Natural killer cell (primary cell): ENCODE data around the gene PTPRCAP. TPM values are rescaled to one million over a fixed set of nuclear protein-coding genes. Genes with fewer than 3 reads are reported as not detected.

ENCODE experiments used
- ATAC-seq, 3 donors: fragments of 150-1000 bp in 2 of 3; fragments of 200-7000 bp in 1 of 3; cut with Tn5 transposase; 1 replicate in 1 of 3; 2 replicates in 2 of 3; pipeline ENCODE4 v1.10.0; 2021; ENCODE audit warnings: mild to moderate bottlenecking in 2 of 3, moderate library complexity in 2 of 3
- DNase-seq, 2 donors: peaks; one replicate each; pipeline versions ENCODE4 v3.0.0 to v3.0.0-alpha.2; 2013 to 2021; ENCODE audit warnings: mixed read lengths in 1 of 2
- H3K27ac ChIP-seq: one replicate; pipeline ENCODE4 v1.5.1; 2013; ENCODE audit warnings: mild to moderate bottlenecking, low read length
- H3K27me3 ChIP-seq: one replicate; pipeline ENCODE4 v1.6.1; 2013; ENCODE audit warnings: low read length; ENCODE audit not compliant: control insufficient read depth, insufficient read depth
- H3K36me3 ChIP-seq: one replicate; pipeline ENCODE4 v1.6.1; 2013; ENCODE audit warnings: low read length; ENCODE audit not compliant: control insufficient read depth, insufficient read depth
- H3K4me1 ChIP-seq: one replicate; pipeline ENCODE4 v1.6.1; 2013; ENCODE audit warnings: low read length; ENCODE audit not compliant: control insufficient read depth, insufficient read depth
- H3K4me3 ChIP-seq: one replicate; pipeline ENCODE4 v1.5.1; 2013; ENCODE audit warnings: low read length
- H3K9me3 ChIP-seq: one replicate; pipeline ENCODE4 v1.6.1; 2013; ENCODE audit warnings: low read length; ENCODE audit not compliant: control insufficient read depth, insufficient read depth
- H3K27ac Mint-ChIP-seq, 2 donors: one replicate each; pipeline ENCODE4 v1.8.0; 2022; ENCODE audit warnings: mild to moderate bottlenecking in 2 of 2, mixed read lengths in 2 of 2, moderate library complexity in 1 of 2
- H3K27me3 Mint-ChIP-seq, 2 donors: one replicate each; pipeline ENCODE4 v1.8.0; 2022; ENCODE audit warnings: low read depth in 2 of 2, mixed read lengths in 2 of 2
- H3K36me3 Mint-ChIP-seq: one replicate; pipeline ENCODE4 v1.8.0; 2022; ENCODE audit warnings: mixed read lengths
- H3K4me1 Mint-ChIP-seq, 2 donors: one replicate each; pipeline ENCODE4 v1.8.0; 2022; ENCODE audit warnings: mixed read lengths in 2 of 2
- H3K4me3 Mint-ChIP-seq: one replicate; pipeline ENCODE4 v1.8.0; 2022; ENCODE audit warnings: mild to moderate bottlenecking, moderate library complexity, mixed read lengths
- H3K9me3 Mint-ChIP-seq, 2 donors: one replicate each; pipeline ENCODE4 v1.8.0; 2022; ENCODE audit warnings: mixed read lengths in 2 of 2
- WGBS: methylation state at CpG from one replicate; pipeline ENCODE4 v1.1.7; 2013; ENCODE audit warnings: missing lambda C conversion rate; ENCODE audit not compliant: insufficient coverage; 5-methylcytosine and 5-hydroxymethylcytosine counted together
- intact Hi-C: fragments of 100-400 bp; cut with micrococcal nuclease; formaldehyde crosslinking; loops from one replicate; pipeline ENCODE4 v1.14.2; 2022
- total RNA-seq, 4 donors: library from RNA; stranded (reverse); fragments of 120-200 nt in 1 of 4; gene quantifications; one replicate each; pipeline versions ENCODE4 v1.2.3 to v1.2.4, GENCODE V29; 2013 to 2022
- TF ChIP-seq, protein P1 (sequence below): fragments of 200-600 bp; IDR thresholded peaks from one replicate; pipeline ENCODE4 v1.8.0; 2022; ENCODE audit warnings: antibody characterized with exemption

The PTPRCAP gene
- total RNA-seq, 3 donors from 2014 or later (not counting 1 experiment from before 2014, with no cell fraction given) = 240 to 301 (median 269) TPM

DNA sequence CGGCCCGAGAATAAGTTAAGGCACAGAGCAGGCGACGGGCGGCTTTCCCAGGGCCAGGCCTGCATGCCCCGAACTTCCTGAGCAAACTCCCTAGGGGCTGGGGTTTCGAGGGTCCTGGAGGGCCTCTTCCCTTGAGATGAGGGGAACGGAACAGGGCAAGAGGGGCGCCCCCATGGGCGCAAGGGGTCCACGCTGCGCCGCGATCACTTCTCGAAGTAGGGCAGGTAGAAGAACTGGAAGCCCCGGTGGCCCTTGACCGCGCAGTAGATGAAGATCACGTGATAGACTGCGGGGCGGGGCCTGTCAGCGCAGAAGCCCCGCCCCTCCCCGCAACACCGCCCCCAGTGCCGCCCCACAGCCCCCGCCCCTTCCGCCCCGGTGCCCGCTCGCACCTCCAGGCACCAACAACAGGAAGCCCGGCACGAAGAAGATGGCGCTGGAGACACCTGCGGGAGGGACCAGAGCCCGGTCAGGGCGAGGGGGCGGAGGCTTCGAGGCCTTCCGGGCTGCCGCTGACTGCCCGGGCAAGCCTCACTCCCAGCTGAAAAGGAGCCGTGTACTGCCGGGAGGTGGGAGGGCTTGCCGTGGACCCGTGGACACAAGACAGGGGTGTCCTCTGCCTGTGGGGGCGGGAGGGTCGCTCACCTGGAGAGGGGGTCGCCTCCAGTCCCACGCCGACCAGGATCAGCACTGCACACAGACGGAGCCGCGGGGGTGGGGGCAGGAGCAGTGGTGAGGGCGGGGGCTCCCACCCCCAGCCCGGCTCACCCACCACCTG is 27.1 kb upstream of the PTPRCAP start:
- Histone ChIP-seq H3K9me3 (no peaks in the 10 kb centered on the region), H3K27ac (peak overlapping the region; percentile 85), H3K27me3 (no peaks in the 10 kb centered on the region), H3K4me1 (peaks cover 40% of the 10 kb centered on the region), H3K4me3 (peak overlapping the region; percentile 62), H3K36me3 (peaks cover 6% of the 10 kb centered on the region)
- ATAC-seq = peak; percentile 82 to 91 (median 83)
- Mint-ChIP-seq H3K27ac (peak overlapping the region; percentile 84 to 97), H3K9me3 (no peaks in the 10 kb centered on the region), H3K4me1 (peaks cover 12 to 42% of the 10 kb centered on the region in 2 donors), H3K36me3 (no peaks in the 10 kb centered on the region), H3K27me3 (no peaks in the 10 kb centered on the region), H3K4me3 (peak overlapping the region; percentile 81)
- TF ChIP-seq, protein P1, sequence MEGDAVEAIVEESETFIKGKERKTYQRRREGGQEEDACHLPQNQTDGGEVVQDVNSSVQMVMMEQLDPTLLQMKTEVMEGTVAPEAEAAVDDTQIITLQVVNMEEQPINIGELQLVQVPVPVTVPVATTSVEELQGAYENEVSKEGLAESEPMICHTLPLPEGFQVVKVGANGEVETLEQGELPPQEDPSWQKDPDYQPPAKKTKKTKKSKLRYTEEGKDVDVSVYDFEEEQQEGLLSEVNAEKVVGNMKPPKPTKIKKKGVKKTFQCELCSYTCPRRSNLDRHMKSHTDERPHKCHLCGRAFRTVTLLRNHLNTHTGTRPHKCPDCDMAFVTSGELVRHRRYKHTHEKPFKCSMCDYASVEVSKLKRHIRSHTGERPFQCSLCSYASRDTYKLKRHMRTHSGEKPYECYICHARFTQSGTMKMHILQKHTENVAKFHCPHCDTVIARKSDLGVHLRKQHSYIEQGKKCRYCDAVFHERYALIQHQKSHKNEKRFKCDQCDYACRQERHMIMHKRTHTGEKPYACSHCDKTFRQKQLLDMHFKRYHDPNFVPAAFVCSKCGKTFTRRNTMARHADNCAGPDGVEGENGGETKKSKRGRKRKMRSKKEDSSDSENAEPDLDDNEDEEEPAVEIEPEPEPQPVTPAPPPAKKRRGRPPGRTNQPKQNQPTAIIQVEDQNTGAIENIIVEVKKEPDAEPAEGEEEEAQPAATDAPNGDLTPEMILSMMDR = no peak
- DNase-seq = peak; percentile 89 to 95
- 8% methylated on average over 54 of the region's 56 CpGs for WGBS
- intact Hi-C loops = loop anchor here (5.0 kb wide), 2 partner anchors 37 to 62 kb away; partner anchors contain the start of genes PPP1CA, RPS6KB2 and TBC1D10C

DNA sequence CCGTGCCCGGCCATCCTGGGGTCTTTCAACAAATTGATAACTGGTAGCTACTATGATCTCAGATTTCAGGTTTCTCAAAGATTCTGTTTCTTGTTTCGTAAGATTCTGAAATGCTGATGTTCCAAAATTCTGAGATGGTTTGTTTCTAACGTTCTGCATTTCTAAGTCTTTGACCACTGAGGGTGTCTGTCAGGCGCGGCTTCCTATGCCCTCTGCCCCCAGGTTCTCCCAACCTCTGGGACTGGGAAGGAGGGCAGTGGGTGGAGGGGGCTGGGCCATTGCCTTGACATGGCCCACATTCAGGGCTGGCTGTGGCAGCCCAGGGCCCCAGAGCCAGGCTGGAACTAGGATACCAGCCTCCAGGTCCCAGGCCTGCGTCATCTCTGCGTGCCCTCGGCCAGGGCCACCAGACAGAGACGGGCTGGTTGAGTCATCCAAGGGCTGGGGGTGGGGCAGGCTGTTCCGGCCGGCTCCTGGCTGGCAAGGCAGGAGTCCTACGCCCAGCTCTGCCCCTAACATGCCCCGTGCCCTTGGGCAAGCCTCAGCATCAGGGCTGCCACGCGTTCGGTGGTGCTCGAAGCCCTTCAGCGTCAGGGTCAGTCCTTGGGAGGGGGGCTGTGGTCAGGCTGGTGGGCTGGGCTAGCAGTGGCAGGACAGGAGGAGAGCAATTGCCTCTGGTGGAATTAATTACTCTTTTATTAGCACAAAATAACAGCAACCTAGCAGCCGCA is 26.4 kb upstream of the PTPRCAP start:
- H3K36me3 Mint-ChIP-seq = no peaks in the 10 kb centered on the region
- Histone ChIP-seq H3K36me3 (peaks cover 6% of the 10 kb centered on the region), H3K4me3 (peak overlapping the region; percentile 25), H3K27me3 (no peaks in the 10 kb centered on the region), H3K27ac (peak overlapping the region; percentile 85), H3K9me3 (no peaks in the 10 kb centered on the region), H3K4me1 (peaks cover 42% of the 10 kb centered on the region)
- ATAC-seq = no peak
- H3K27me3 Mint-ChIP-seq = no peaks in the 10 kb centered on the region
- peak overlapping the region; percentile 81 for H3K4me3 Mint-ChIP-seq
- peaks cover 12 to 42% of the 10 kb centered on the region in 2 donors for H3K4me1 Mint-ChIP-seq
- peak in 1 of 2 donors; percentile 25 for DNase-seq
- no peaks in the 10 kb centered on the region for H3K9me3 Mint-ChIP-seq
- H3K27ac Mint-ChIP-seq = peak overlapping the region; percentile 84 to 97
- intact Hi-C loops = loop anchor here (5.0 kb wide), 1 partner anchor 37 kb away; the partner anchor contains the start of gene RPS6KB2
- 91% methylated on average over 20 of the region's 20 CpGs for whole genome bisulfite sequencing
- TF ChIP-seq, protein P1 = no peak

DNA sequence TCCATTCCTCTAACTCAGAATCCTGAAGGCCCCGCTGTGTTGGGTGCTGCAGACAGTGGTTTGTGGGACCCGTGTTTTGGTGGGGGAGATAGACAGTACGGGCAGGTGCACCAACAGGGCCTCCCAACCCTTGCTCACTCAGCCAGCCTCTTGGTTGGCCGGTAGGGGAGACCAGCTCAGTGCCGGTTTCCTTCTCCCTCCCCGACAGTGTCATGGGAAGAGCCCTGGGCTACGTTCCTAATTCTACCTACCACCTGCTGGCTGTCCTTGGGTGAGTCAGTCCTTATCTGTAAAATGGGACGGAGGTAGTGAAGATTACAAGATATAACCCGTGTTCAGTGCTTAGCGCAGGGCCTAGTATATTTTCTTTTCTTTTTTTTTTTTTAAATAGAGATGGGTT is 25.7 kb upstream of the PTPRCAP start:
- H3K9me3 ChIP-seq = no peaks in the 10 kb centered on the region
- Mint-ChIP-seq H3K9me3 (no peaks in the 10 kb centered on the region), H3K27ac (no peak overlapping the region), H3K36me3 (no peaks in the 10 kb centered on the region), H3K4me1 (peaks cover 9 to 37% of the 10 kb centered on the region in 2 donors), H3K27me3 (no peaks in the 10 kb centered on the region), H3K4me3 (no peak overlapping the region)
- no peak for ATAC-seq
- no peaks in the 10 kb centered on the region for H3K27me3 ChIP-seq
- no peak for DNase-seq
- TF ChIP-seq, protein P1 = no peak
- intact Hi-C loops = loop anchor here (5.0 kb wide), 1 partner anchor 36 kb away; the partner anchor contains the start of gene RPS6KB2
- 100% methylated on average over 7 of the region's 10 CpGs for WGBS
- H3K27ac ChIP-seq = no peak overlapping the region
- peaks cover 6% of the 10 kb centered on the region for H3K36me3 ChIP-seq
- peaks cover 41% of the 10 kb centered on the region for H3K4me1 ChIP-seq
- no peak overlapping the region for H3K4me3 ChIP-seq
